ENCODE data around the gene ABCB4.

Gene ABCB4

DNA sequence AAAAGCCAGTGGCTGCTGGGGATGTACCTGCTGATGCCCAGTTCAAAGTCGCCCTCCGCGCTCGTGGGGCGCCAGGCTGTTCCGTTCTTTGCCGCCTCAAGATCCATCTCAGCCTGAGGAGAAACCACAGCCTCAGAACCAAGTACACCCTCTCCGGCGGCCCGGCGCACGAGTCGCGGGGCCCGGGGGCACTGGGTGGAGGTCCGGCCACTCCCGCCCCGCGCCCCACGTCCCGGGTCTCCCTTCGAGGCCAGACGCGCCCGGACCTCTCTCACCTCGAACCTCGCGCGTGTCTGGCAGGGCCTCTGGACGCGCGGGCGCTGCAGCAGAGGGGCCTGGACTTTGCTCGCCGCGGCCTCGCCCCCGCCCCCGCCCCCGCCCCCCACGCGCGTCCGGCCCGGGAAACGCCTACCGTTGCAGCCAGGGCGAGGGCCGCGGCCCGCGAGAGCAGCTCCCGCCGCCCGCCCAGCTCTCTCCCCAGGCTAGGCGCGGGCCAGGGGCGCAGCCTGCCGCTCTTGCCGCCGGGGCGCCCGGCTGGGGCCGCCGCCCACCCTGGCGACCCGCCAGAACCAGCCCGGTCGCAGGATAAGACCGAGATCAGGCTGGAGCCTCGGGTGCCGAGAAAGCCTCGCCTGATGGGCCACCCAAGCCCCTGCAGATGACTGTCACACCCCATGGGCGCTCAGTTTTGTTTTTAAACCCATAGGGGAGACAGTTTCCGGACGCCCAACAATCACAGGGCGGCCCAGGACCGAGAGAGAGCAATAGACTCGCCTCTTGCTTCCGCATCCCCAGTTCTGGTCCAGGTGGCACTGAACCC, at the start of gene ABCB4:
Gene ABCB4, minus strand, starts transcription at position 322 of the 820 bp plus-strand sequence. Its CDS starts 215 bp downstream, at position 107.
- no peak for DNase-seq (ENCODE audit: low read depth)

GRCh38 chr7:87518735-87519134, 43.3 kb upstream of the ABCB4 start:
- DNase-seq (ENCODE audit: low read depth), result no peak

DNA sequence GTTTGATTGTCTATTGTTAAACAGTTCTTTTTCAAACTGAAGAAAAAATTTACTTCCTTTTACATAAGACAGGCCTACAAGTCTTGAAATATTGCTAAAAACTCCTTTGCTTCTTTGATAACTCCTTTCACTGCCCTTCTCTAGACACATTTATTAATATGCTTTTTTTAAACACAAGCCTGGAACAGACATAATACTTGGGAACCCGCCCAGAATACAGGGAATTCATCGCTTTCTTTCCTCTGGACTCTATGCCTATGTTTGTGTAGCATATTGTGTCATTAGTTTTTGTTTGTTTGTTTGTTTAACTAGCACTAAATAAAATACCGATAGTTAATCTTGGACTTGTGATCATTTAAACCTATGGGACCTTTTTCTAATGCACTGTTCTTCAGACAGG, 42.4 kb upstream of the ABCB4 start:
- DNase-seq (ENCODE audit: low read depth), result no peak

GRCh38 chr7:87517136-87517815, 41.8 kb upstream of the ABCB4 start:
- DNase-seq (ENCODE audit: low read depth), result no peak

DNA sequence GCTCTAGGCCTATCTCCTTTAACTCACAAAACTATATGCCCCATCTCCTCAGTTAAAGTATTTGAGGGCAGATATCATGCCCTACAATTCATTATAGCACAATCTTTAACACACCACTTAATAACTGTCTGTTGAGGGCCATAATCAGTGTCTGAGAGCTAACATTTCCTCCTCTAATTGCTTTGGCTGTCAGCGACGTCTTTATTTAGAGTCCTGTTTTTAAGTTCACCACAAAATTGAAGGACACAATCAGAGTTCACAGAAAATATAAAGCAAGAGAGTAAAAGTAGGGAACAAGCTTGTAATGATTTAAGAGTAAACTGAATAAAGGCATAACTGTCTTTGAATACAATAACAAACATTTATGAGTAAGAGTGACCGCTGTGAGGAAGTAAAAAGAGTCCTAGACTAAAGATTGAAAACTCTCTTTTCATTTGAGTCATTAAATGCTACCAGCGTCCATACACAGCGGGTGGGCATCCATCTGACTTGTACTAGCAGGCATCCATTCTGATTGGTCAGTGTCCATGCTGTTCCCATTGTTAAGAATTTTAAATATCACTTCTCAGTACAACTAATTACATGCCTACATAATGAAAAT, 38.4 kb upstream of the ABCB4 start:
- DNase-seq (ENCODE audit: low read depth), result no peak

GRCh38 chr7:87512906-87513305, 37.4 kb upstream of the ABCB4 start:
- no peak for DNase-seq (ENCODE audit: low read depth)

DNA sequence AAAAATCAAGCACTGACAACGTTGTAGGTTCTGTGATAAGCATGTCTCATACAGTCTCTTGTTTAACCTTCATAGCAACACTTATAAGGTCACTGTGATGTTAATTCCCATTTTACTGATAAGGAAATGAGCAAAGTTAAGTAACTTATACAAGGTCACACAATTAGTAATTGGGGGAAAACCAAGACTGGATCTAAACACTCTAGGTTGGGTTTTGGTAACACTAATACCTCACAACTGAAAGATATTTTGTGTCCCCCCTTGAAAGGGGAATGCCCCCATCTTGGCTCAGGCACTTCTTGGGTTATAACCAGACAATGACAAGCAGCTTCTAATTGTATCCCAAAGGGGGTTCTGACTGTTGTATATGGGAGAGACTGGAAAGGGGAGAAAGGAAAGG, 36.0 kb upstream of the ABCB4 start:
- DNase-seq (ENCODE audit: low read depth), result no peak

DNA sequence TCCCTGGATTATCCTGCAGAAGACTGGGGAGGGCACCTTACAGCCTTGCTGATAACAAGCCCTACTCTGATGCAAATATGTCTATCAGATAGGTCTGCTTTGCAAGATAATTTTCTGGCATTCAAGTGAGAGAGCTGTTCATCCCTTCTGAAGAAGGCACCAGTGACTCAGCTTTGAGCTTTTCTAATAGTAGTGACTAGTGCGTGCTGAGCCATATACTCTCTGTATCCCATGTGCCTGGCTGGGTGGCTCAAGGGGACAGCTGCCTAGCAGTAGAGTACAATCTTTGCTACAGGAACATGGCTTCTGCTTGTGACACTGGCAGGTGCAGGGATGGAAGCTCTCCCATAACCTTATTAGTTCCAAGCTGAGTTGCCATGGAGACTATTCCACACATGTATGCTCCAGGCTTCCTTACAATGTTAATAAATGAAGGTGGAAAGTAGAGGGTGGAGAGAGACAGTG, 35.0 kb upstream of the ABCB4 start:
- no peak for DNase-seq (ENCODE audit: low read depth)

DNA sequence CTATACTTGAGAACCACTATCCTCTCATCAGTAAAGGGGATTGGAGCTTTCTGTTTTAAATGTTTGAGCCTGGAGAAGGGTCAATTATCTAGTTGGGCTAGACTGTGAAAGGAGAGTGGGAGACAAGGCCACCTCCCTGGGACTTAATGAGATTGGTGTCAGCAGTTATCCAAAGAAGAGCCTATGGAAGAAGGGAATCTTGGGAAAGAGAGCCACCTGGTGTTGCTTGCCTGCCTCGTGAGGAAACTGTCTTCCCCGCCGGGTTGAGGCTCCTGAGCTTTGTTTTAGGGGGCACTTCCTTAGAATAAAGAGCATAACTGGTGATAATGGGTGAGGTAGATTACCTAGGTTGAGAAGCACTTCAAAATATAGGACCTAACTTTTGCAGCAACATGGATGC, 32.0 kb upstream of the ABCB4 start:
- no peak for DNase-seq (ENCODE audit: low read depth)

DNA sequence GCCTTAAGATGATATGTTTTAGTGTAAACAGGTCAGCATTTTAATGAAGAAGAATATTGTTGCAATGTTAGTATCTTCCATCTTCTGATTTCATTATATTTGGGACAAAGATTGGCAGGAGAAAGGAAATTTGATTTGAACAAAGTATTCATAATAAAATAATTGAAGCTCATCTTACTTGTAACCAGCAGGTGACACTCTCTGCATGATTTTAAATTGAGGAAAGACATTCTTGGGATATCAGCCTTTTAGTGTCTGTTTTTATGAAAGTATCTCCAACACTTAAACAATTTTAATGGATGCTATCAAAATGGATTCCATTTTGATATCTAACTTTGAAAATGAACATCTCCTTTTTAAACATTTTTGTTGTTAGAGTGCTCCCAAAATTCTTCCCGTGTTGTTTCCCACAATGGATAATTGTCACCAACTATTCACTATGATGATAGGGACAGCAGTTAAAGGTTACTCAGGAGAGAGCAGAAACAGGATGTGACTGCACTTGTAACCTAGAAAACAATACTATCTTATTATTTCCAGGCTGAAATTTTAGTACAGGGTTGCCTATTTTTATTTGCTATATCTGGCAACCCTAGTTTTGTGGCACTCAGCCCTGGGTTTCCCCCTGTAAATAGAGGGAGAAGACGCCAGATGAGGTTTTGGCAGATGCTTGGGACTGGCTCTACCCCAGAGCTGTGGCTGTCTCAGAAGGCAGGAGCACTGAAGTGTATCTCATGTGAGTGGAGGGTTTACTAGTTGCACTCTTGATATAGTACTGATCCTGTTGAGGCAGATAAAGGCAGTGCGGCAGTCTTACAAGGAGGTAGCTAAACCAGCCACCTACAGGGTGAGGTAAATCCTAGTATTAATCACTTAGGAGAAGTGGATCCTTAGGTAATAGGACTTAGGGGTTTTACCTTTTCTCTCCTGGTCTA, 31.0 kb upstream of the ABCB4 start:
- no peak for DNase-seq (ENCODE audit: low read depth)

- DNase-seq (ENCODE audit: low read depth), result no peak
Observed at GRCh38 chr7:87505557-87506245, 30.2 kb upstream of the ABCB4 start.

- no peak for DNase-seq (ENCODE audit: low read depth)
Observed at GRCh38 chr7:87505122-87505521, 29.6 kb upstream of the ABCB4 start.

DNA sequence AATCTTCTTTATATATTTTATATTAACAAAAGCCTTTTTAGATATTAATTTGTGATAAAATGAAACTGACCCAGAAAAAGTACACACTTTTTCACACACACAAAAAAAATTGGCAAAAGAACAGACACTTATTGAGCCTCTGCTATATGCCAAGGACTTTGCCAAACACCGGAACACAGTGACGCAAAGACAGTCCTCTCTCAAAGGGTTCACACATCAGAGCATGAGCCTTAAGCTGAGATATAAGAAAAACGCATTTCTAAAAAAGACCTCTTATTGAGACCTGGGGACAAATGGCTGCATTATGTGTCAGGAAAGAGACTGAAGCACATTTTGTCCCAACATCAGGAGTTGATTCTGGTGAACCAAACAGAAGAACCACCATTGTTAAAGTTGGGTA, 24.0 kb upstream of the ABCB4 start:
- DNase-seq (ENCODE audit: low read depth), result no peak

- DNase-seq (ENCODE audit: low read depth), result no peak
Observed at GRCh38 chr7:87498893-87499292, 23.4 kb upstream of the ABCB4 start.

DNA sequence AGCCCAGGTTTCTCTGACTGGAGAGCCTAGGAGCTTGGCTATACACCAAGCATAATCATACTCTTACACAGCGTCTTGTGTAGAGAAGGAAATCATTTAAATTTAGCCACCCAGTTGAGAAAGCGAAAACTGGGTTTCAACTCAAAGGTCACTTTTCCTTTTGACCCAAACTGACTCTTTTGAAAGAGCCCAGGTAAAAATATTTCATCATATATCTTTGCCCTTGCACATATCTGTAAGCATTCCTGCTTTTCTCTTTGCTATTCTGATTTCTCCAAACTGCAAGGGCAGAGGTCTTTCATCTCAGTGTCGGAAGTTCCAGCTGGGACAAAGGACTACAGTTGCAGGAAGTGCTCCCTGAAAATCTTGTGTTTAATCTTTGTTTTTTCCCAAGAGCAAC, 22.0 kb upstream of the ABCB4 start:
- DNase-seq (ENCODE audit: low read depth), result no peak

- DNase-seq (ENCODE audit: low read depth), result no peak
Observed at GRCh38 chr7:87495366-87495765, 19.9 kb upstream of the ABCB4 start.

DNA sequence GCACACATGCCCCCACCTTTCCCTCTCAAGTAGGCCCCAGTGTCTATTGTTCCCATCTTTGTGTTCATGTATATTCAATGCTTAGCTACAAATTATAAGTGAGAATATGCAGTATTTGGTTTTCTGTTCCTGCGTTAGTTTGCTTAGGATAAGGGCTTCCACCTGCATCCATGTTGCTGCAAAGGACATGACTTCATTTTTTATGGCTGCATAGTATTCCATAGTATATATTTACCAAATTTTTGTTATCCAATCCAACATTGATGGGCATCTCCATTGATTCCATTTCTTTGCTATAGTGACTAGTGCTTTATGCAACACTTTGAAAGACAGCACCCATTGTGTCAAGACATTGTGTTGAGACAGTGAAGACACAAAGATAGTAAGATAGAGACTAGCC, 19.0 kb upstream of the ABCB4 start:
- no peak for DNase-seq (ENCODE audit: low read depth)

- DNase-seq (ENCODE audit: low read depth), result no peak
Observed at GRCh38 chr7:87483131-87483530, 7.7 kb upstream of the ABCB4 start.

GRCh38 chr7:87482115-87482514, 6.6 kb upstream of the ABCB4 start:
- DNase-seq (ENCODE audit: low read depth), result no peak

DNA sequence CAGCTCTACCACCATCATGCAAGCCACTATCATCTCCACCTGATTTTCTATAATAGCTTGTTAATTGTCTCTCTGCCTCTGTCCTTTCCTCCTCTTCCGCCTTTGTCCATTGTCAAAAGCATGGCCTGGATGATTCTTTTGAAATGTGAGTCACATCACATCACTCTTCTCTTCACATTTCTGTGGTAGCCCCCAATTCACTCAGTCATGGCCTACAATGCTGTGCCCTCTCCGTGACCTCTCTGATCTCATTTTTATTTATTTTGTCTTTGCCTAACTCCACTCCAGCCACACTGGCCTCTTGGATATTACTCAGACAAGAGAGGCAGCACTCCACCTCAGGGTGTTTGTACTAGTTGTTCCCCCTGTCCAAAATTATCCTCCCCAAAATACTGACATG, 4.9 kb upstream of the ABCB4 start:
- DNase-seq (ENCODE audit: low read depth), result no peak

- no peak for DNase-seq (ENCODE audit: low read depth)
Observed at GRCh38 chr7:87479951-87480350, 4.5 kb upstream of the ABCB4 start.
